Endothelial cell of umbilical vein (primary cell): ENCODE data around the gene IPPK. TPM values are rescaled to one million over a fixed set of nuclear protein-coding genes. Genes with fewer than 3 reads are reported as not detected.

Source experiments
- BruUV-seq: library from RNA; stranded (reverse); fragments of 400-500 nt; replicated peaks from 2 replicates; lab custom pipeline; 2021; lab: Mats Ljungman, UMichigan
- CTCF ChIA-PET: fragments of 300-600, 350-600 bp; sonication (Branson Sonifier 250); formaldehyde crosslinking; loops from one replicate; lab custom pipeline; 2021; ENCODE audit warnings: antibody characterized with exemption, inconsistent platforms; lab: Charles Lee
- POLR2A ChIA-PET: fragments of 300-600, 350-600 bp; sonication (Branson Sonifier 250); formaldehyde crosslinking; loops from one replicate; lab custom pipeline; 2021; ENCODE audit warnings: antibody characterized with exemption, inconsistent platforms; lab: Charles Lee
- DNase-seq: peaks from one replicate; pipeline ENCODE4 v3.0.0-alpha.2; 2011; ENCODE audit warnings: low read depth, low spot score
- FAIRE-seq: peaks from 2 replicates; lab custom pipeline; 2011; peaks lifted over from hg19 to GRCh38; lab: Jason Lieb, UNC
- H2AFZ ChIP-seq: 2 replicates; pipeline ENCODE4 v1.6.0; 2012; ENCODE audit warnings: low read depth, low read length, control low read depth, inconsistent platforms
- H3K27ac ChIP-seq: 2 replicates; pipeline ENCODE4 v1.5.1; 2011; ENCODE audit warnings: low read depth, mild to moderate bottlenecking, control low read depth, low read length, moderate library complexity; ENCODE audit not compliant: insufficient read depth
- H3K27me3 ChIP-seq, 2 experiments: 2 replicates each; pipeline versions ENCODE4 v1.6.0 to v1.6.1; 2011; ENCODE audit warnings: low read length in 2 of 2, mixed read lengths in 1 of 2; ENCODE audit not compliant: control insufficient read depth in 2 of 2, insufficient read depth in 2 of 2
- H3K36me3 ChIP-seq, 2 experiments: 2 replicates in 1 of 2; 3 replicates in 1 of 2; pipeline ENCODE4 v1.5.1; 2011; ENCODE audit warnings: low read length in 2 of 2, mild to moderate bottlenecking in 1 of 2, moderate library complexity in 1 of 2; ENCODE audit not compliant: control insufficient read depth in 2 of 2, insufficient read depth in 2 of 2; ENCODE audit errors: extremely low read depth in 1 of 2
- H3K4me1 ChIP-seq: 3 replicates; pipeline ENCODE4 v1.5.1; 2011; ENCODE audit warnings: mild to moderate bottlenecking, low read length; ENCODE audit not compliant: control insufficient read depth, insufficient read depth; ENCODE audit errors: extremely low read depth
- H3K4me2 ChIP-seq: 2 replicates; pipeline ENCODE4 v1.6.1; 2011; ENCODE audit warnings: low read length, control low read depth, mixed read lengths; ENCODE audit not compliant: insufficient read depth
- H3K4me3 ChIP-seq, 3 experiments: fragments of 200-600 bp in 1 of 3; sonication (generic), shearing (Covaris generic) in 1 of 3; replicated peaks in 1 of 3; 2 replicates each; pipeline ENCODE4 v1.5.1; 2011 to 2016; ENCODE audit warnings: control low read depth in 3 of 3, low read length in 3 of 3, mild to moderate bottlenecking in 2 of 3, inconsistent platforms in 1 of 3, low read depth in 1 of 3, moderate library complexity in 1 of 3; ENCODE audit not compliant: insufficient read depth in 1 of 3
- H3K79me2 ChIP-seq: 2 replicates; pipeline ENCODE4 v1.6.0; 2012; ENCODE audit warnings: low read length, inconsistent platforms; ENCODE audit not compliant: control insufficient read depth, insufficient read depth
- H3K9ac ChIP-seq: replicated peaks from 2 replicates; pipeline ENCODE3; 2011; ENCODE audit warnings: low read length, control low read depth; ENCODE audit not compliant: insufficient read depth; ENCODE audit errors: extremely low read depth
- H3K9me1 ChIP-seq: replicated peaks from 3 replicates; pipeline ENCODE4 v1.6.0; 2011; ENCODE audit warnings: mild to moderate bottlenecking, low read length; ENCODE audit not compliant: control insufficient read depth, insufficient read depth; ENCODE audit errors: extremely low read depth
- H3K9me3 ChIP-seq: replicated peaks from 2 replicates; pipeline ENCODE4 v1.5.1; 2012; ENCODE audit warnings: low read length, inconsistent platforms; ENCODE audit not compliant: control insufficient read depth, insufficient read depth
- H4K20me1 ChIP-seq: replicated peaks from 2 replicates; pipeline ENCODE3; 2011; ENCODE audit warnings: mild to moderate bottlenecking, low read length; ENCODE audit not compliant: control insufficient read depth, insufficient read depth; ENCODE audit errors: extremely low read depth
- EZH2 ChIP-seq: IDR thresholded peaks from 2 replicates; pipeline ENCODE4 v1.6.1; 2012; ENCODE audit warnings: borderline replicate concordance, low read depth, mild to moderate bottlenecking, moderate library complexity, low read length, inconsistent platforms; ENCODE audit not compliant: severe bottlenecking
- FOS ChIP-seq: IDR thresholded peaks from 2 replicates; pipeline ENCODE4 v1.6.1; 2011; ENCODE audit warnings: mild to moderate bottlenecking, low read length, moderate library complexity, borderline replicate concordance; ENCODE audit not compliant: insufficient read depth
- GATA2 ChIP-seq: IDR thresholded peaks from 2 replicates; pipeline ENCODE4 v1.7.0; 2011; ENCODE audit warnings: low read depth, mild to moderate bottlenecking, moderate library complexity, mixed read lengths, low read length; ENCODE audit not compliant: insufficient read length, insufficient read depth
- JUN ChIP-seq: IDR thresholded peaks from 2 replicates; pipeline ENCODE4 v1.6.1; 2011; ENCODE audit warnings: borderline replicate concordance, low read depth; ENCODE audit not compliant: insufficient read length, insufficient read depth
- MYC ChIP-seq: IDR thresholded peaks from one replicate; pipeline ENCODE4 v1.6.1; 2011; ENCODE audit warnings: mild to moderate bottlenecking, low read depth, low read length
- POLR2A ChIP-seq: IDR thresholded peaks from 2 replicates; pipeline ENCODE4 v1.6.1; 2012; ENCODE audit warnings: low read depth, mild to moderate bottlenecking, control low read depth, low read length
- POLR2AphosphoS5 ChIP-seq: IDR thresholded peaks from 2 replicates; pipeline ENCODE4 v1.6.1; 2012; ENCODE audit warnings: low read depth, mild to moderate bottlenecking, control low read depth, low read length, moderate library complexity; ENCODE audit not compliant: insufficient read depth
- dilution Hi-C: fragments of 300-500 bp; cut with MboI; formaldehyde crosslinking; loops from one replicate; pipeline ENCODE4 v1.15.0; 2019; ENCODE audit warnings: low sequenced_read_pairs; ENCODE audit not compliant: extremely low pct_ligation_motif_present
- intact Hi-C: fragments of 100-400 bp; cut with micrococcal nuclease; formaldehyde crosslinking; loops from one replicate; pipeline ENCODE4 v1.10.0; 2022
- polyA plus RNA-seq, 4 experiments: library from polyadenylated mRNA; depleted of rRNA in 3 of 4; stranded (reverse) in 3 of 4; unstranded in 1 of 4; fragments of >200 nt; gene quantifications; 2 replicates each; pipeline versions ENCODE4 v1.2.1 to v1.2.3, GENCODE V29; 2011 to 2012; ENCODE audit warnings: missing spikeins in 1 of 4
- total RNA-seq: library from RNA; stranded (reverse); gene quantifications from 2 replicates; pipeline ENCODE4 v1.2.3, GENCODE V29; 2021
- TF ChIP-seq, protein P1 (sequence below): IDR thresholded peaks from 2 replicates; pipeline ENCODE4 v1.6.1; 2011; ENCODE audit not compliant: insufficient read depth, insufficient read length
- TF ChIP-seq, protein P2 (sequence below), 2 donors: IDR thresholded peaks; 1 replicate in 1 of 2; 2 replicates in 1 of 2; pipeline ENCODE4 v1.5.1; 2011; ENCODE audit warnings: low read length in 2 of 2, mild to moderate bottlenecking in 2 of 2, moderate library complexity in 2 of 2, control low read depth in 1 of 2, inconsistent platforms in 1 of 2, low read depth in 1 of 2; ENCODE audit not compliant: insufficient read depth in 1 of 2; ENCODE audit errors: extremely low read depth in 1 of 2

Gene IPPK
- total and polyA plus RNA-seq, 2 donors (not counting 3 experiments of a cell fraction or from before 2014, with no cell fraction given), result 14.0 to 28.0 TPM

DNA sequence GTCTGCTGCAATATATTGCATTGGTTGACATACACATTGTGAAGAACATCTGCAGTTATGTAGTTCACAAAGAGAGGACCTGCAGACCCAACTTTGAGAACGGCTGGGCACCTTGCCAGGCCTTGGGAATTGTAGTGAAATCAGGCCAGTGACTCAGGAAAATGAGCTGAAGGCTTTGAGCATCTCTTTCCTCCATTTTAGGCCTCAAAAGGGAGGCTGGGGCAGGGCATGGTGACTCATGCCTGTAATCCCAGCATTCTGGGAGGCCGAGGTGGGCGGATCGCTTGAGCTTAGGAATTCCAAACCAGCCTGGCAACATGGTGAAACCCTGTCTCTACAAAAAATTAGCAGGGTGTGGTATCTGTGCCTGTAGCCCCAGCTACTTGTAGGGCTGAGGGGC lies 1.4 kb upstream of the IPPK start:
- ChIA-PET POLR2A (interaction anchor here (0.8 to 2.1 kb wide), 2 partner anchors 36 to 93 kb away, joined by 3 to 6 read pairs; partner anchors contain the start of gene BICD2), CTCF (interaction anchor here (0.6 to 2.0 kb wide), 3 partner anchors 32 to 895 kb away, joined by 3 to 12 read pairs (median 3); no protein-coding TSS in a partner anchor)
- H3K36me3 ChIP-seq, result peaks cover 0 to 3% of the 10 kb centered on the region in 2 experiments
- dilution Hi-C loops (no loop called here), intact Hi-C loops (loop anchor here (1.0 to 10.0 kb wide), 2 partner anchors 119 to 423 kb away; partner anchors contain the start of gene CARD19)
- no TSS peak for BruUV-seq
- TF ChIP-seq JUN (peak; percentile 31), FOS (peak; percentile 28), POLR2AphosphoS5 (peak; percentile 33), GATA2 (no peak), EZH2 (no peak), MYC (no peak), POLR2A (no peak)
- TF ChIP-seq, protein P1, sequence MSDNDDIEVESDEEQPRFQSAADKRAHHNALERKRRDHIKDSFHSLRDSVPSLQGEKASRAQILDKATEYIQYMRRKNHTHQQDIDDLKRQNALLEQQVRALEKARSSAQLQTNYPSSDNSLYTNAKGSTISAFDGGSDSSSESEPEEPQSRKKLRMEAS, result no peak
- TF ChIP-seq, protein P2, sequence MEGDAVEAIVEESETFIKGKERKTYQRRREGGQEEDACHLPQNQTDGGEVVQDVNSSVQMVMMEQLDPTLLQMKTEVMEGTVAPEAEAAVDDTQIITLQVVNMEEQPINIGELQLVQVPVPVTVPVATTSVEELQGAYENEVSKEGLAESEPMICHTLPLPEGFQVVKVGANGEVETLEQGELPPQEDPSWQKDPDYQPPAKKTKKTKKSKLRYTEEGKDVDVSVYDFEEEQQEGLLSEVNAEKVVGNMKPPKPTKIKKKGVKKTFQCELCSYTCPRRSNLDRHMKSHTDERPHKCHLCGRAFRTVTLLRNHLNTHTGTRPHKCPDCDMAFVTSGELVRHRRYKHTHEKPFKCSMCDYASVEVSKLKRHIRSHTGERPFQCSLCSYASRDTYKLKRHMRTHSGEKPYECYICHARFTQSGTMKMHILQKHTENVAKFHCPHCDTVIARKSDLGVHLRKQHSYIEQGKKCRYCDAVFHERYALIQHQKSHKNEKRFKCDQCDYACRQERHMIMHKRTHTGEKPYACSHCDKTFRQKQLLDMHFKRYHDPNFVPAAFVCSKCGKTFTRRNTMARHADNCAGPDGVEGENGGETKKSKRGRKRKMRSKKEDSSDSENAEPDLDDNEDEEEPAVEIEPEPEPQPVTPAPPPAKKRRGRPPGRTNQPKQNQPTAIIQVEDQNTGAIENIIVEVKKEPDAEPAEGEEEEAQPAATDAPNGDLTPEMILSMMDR (IDR thresholded peaks at IDR 0.05; ENCODE audit: extremely low read depth in 1 of 2, insufficient read depth in 1 of 2, low read depth in 1 of 2, low read length in 2 of 2), result no peak
- no peaks in the 10 kb centered on the region for H3K9me1 ChIP-seq
- H3K79me2 ChIP-seq, result peaks cover 35% of the 10 kb centered on the region
- peak overlapping the region; percentile 65 for H3K4me2 ChIP-seq
- H3K9ac ChIP-seq, result peak overlapping the region; percentile 95
- no peaks in the 10 kb centered on the region for H3K9me3 ChIP-seq
- peak overlapping the region; percentile 97 for H3K27ac ChIP-seq
- H3K4me3 ChIP-seq, result peak overlapping the region in 1 of 3 experiments; percentile 77
- peaks cover 4% of the 10 kb centered on the region for H4K20me1 ChIP-seq
- H3K27me3 ChIP-seq, result no peaks in the 10 kb centered on the region
- peak; percentile 70 for DNase-seq
- H2AFZ ChIP-seq, result peak overlapping the region; percentile 16
- H3K4me1 ChIP-seq, result peaks cover 13% of the 10 kb centered on the region
- peak; percentile 87 for FAIRE-seq
